Neural progenitor cell (in vitro differentiated cells): ENCODE results near the gene SAMD13.

ENCODE experiments used
- EZH2 ChIP-seq: fragments of 200-600 bp; sonication (generic); IDR thresholded peaks from 2 replicates; pipeline ENCODE4 v1.6.1; 2017; ENCODE audit warnings: antibody characterized with exemption, mild to moderate bottlenecking, moderate library complexity
- EZH2phosphoT487 ChIP-seq: fragments of 200-600 bp; sonication (generic); IDR thresholded peaks from 2 replicates; pipeline ENCODE4 v1.6.1; 2017; ENCODE audit warnings: antibody characterized with exemption
- TF ChIP-seq, protein P1 (sequence below): fragments of 200-600 bp; sonication (generic); IDR thresholded peaks from 2 replicates; pipeline ENCODE4 v1.5.1; 2017; ENCODE audit warnings: antibody characterized with exemption, mild to moderate bottlenecking

DNA sequence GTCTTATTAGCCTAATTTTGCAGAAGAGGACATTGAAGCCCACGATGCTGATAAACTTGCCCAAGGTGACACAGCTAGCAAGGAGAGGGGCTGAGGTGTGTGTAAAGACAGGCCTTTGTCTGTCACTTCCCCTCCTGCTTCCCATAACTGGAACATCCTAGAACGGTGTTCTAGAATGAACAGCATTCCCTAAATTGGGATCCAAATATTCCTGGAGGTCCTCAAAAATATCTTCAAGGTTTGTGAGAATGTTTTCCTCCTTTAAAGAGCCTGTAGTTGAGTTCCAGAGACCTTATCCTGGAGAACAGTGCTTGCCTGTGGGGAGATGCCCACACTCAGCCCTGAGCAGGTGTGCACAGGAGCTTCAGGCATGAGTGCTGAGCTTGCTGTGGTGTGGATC is 41.5 kb upstream of the SAMD13 start:
- TF ChIP-seq, protein P1, sequence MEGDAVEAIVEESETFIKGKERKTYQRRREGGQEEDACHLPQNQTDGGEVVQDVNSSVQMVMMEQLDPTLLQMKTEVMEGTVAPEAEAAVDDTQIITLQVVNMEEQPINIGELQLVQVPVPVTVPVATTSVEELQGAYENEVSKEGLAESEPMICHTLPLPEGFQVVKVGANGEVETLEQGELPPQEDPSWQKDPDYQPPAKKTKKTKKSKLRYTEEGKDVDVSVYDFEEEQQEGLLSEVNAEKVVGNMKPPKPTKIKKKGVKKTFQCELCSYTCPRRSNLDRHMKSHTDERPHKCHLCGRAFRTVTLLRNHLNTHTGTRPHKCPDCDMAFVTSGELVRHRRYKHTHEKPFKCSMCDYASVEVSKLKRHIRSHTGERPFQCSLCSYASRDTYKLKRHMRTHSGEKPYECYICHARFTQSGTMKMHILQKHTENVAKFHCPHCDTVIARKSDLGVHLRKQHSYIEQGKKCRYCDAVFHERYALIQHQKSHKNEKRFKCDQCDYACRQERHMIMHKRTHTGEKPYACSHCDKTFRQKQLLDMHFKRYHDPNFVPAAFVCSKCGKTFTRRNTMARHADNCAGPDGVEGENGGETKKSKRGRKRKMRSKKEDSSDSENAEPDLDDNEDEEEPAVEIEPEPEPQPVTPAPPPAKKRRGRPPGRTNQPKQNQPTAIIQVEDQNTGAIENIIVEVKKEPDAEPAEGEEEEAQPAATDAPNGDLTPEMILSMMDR: no peak
- TF ChIP-seq EZH2: no peak
- no peak for TF ChIP-seq EZH2phosphoT487
